ENCODE measurements around the gene SLC49A4.

Gene SLC49A4

DNA sequence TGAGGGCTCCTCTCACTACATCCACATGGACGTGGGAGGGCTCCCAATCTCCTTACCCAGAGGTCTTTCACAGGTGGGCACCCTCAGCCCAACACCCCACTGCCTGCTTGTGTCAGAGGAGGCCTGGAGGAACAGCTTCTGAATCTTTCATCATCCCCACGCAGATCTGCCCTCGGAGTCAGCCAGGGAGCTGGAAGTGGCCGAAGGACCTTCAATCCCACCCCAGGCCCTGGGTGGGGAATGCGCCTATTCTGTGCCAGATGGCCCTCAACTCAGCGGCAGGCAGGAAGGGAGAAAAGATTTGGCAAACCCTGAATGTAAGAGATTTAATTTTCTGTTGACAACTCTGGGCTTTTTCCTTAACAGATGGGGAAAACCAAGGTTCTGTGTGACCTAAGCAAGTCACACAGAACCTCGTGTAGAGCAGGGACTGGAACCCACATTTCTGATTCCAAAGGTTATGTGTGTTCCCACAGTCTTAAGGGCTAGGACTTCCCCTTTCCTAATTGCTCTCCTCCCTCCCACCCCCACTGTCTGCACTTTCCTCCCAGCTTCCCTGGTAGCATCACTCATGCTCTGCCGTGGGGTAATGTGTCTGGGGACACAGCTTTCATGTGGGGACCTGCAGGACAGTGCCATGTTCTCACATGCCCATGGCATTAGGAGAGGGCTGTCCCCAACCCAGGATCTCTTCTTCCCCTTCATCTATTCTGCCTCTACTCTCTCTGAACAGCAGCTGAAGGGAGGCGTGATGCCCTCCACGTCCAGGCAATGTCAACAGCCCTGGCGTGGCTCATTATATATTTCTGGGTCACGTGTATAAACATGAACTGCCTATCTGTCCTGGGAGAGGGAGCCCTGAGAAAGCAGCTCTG is 134.6 kb downstream of the SLC49A4 start:
- Histone ChIP-seq H3K4me1 (ENCODE audit: control insufficient read depth, insufficient read depth, low read length) (no peaks in the 10 kb centered on the region), H3K36me3 (ENCODE audit: control insufficient read depth in 2 of 2, insufficient read depth in 1 of 2, low read length in 2 of 2) (no peaks in the 10 kb centered on the region), H3K4me3 (ENCODE audit: low read depth, low read length) (no peak overlapping the region), H3K9me3 (ENCODE audit: control insufficient read depth, insufficient read depth, low read depth, low read length) (no peaks in the 10 kb centered on the region), H3K27ac (ENCODE audit: extremely low read depth, low read depth, low read length) (no peak overlapping the region)
- ChIA-PET CTCF (interaction anchor here (0.6 kb wide), 1 partner anchor 174 kb away, joined by 3 read pairs; no protein-coding TSS in a partner anchor), POLR2A (no interaction called here)
- TF ChIP-seq ZNF398 (tag by site-specific recombination; IDR thresholded peaks at IDR 0.05): no peak
- TF ChIP-seq, protein P1, sequence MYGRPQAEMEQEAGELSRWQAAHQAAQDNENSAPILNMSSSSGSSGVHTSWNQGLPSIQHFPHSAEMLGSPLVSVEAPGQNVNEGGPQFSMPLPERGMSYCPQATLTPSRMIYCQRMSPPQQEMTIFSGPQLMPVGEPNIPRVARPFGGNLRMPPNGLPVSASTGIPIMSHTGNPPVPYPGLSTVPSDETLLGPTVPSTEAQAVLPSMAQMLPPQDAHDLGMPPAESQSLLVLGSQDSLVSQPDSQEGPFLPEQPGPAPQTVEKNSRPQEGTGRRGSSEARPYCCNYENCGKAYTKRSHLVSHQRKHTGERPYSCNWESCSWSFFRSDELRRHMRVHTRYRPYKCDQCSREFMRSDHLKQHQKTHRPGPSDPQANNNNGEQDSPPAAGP (tag by site-specific recombination; IDR thresholded peaks at IDR 0.05): no peak
- no peak for TF ChIP-seq TSHZ1 (tag by site-specific recombination; IDR thresholded peaks at IDR 0.05; ENCODE audit: borderline replicate concordance)
- no peak for TF ChIP-seq ZNF16 (tag by site-specific recombination; IDR thresholded peaks at IDR 0.05; ENCODE audit: low read depth)
- no peak for TF ChIP-seq ZNF404 (tag by site-specific recombination; IDR thresholded peaks at IDR 0.05)
- TF ChIP-seq, protein P2, sequence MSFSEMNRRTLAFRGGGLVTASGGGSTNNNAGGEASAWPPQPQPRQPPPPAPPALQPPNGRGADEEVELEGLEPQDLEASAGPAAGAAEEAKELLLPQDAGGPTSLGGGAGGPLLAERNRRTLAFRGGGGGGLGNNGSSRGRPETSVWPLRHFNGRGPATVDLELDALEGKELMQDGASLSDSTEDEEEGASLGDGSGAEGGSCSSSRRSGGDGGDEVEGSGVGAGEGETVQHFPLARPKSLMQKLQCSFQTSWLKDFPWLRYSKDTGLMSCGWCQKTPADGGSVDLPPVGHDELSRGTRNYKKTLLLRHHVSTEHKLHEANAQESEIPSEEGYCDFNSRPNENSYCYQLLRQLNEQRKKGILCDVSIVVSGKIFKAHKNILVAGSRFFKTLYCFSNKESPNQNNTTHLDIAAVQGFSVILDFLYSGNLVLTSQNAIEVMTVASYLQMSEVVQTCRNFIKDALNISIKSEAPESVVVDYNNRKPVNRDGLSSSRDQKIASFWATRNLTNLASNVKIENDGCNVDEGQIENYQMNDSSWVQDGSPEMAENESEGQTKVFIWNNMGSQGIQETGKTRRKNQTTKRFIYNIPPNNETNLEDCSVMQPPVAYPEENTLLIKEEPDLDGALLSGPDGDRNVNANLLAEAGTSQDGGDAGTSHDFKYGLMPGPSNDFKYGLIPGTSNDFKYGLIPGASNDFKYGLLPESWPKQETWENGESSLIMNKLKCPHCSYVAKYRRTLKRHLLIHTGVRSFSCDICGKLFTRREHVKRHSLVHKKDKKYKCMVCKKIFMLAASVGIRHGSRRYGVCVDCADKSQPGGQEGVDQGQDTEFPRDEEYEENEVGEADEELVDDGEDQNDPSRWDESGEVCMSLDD (tag by site-specific recombination; IDR thresholded peaks at IDR 0.05): no peak
- TF ChIP-seq ZNF423 (tag by site-specific recombination; IDR thresholded peaks at IDR 0.05): no peak
- TF ChIP-seq ZNF133 (tag by site-specific recombination; IDR thresholded peaks at IDR 0.05): no peak
- TF ChIP-seq ZSCAN23 (tag by site-specific recombination; IDR thresholded peaks at IDR 0.05): no peak
- TF ChIP-seq YY1 (tag by site-specific recombination; IDR thresholded peaks at IDR 0.05): no peak
- TF ChIP-seq KLF7 (tag by site-specific recombination; IDR thresholded peaks at IDR 0.05; ENCODE audit: borderline replicate concordance): no peak
- TF ChIP-seq ZNF621 (tag by site-specific recombination; IDR thresholded peaks at IDR 0.05): no peak
- no peak for TF ChIP-seq ZNF600 (tag by site-specific recombination; IDR thresholded peaks at IDR 0.05)
- TF ChIP-seq HOXA7 (CRISPR knock-in tag; IDR thresholded peaks at IDR 0.05; ENCODE audit: borderline replicate concordance): no peak
- TF ChIP-seq ZNF175 (tag by site-specific recombination; IDR thresholded peaks at IDR 0.05): no peak
- TF ChIP-seq ZBTB8A (tag by site-specific recombination; IDR thresholded peaks at IDR 0.05): no peak
- TF ChIP-seq BCL11A (tag by site-specific recombination; IDR thresholded peaks at IDR 0.05; ENCODE audit: low read depth): no peak
- no peak for TF ChIP-seq ZNF571 (tag by site-specific recombination; IDR thresholded peaks at IDR 0.05)
- no peak for TF ChIP-seq ZNF639 (tag by site-specific recombination; IDR thresholded peaks at IDR 0.05)
